GM21619 (cell line): ENCODE data around the gene RCE1.

Experiments used
- ATAC-seq: cut with Tn5 transposase; IDR thresholded peaks from one replicate; pipeline ENCODE4 v1.9.1; 2021; ENCODE audit not compliant: unreplicated experiment

RCE1 gene

DNA sequence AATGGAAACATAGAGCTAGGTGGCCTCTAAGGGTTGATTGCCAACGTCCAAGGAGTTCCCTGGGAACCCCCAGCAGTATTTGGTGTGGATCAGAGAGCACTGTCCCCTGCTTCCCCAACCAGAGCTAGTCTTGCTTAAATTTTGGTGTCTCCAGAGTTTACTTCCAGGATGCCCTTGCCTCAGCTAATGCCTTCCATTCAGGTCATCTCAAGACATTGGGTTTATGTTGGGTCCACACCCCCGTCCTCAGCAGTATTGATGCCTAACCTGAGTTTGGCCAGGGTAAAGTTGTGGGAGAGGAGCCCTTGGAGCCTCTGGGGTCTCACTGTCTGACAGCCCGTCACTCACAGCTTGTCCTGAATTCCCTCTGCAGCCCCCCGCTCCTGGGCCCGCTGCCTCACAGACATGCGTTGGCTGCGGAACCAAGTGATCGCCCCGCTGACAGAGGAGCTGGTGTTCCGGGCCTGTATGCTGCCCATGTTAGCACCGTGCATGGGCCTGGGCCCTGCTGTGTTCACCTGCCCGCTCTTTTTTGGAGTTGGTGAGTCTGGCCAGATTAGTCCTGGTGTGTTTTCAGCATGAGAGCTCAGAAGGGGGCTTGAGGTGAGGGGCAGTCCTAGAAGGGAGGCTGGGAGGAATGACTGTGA lies 1.4 kb downstream of the RCE1 start:
- no peak for ATAC-seq

DNA sequence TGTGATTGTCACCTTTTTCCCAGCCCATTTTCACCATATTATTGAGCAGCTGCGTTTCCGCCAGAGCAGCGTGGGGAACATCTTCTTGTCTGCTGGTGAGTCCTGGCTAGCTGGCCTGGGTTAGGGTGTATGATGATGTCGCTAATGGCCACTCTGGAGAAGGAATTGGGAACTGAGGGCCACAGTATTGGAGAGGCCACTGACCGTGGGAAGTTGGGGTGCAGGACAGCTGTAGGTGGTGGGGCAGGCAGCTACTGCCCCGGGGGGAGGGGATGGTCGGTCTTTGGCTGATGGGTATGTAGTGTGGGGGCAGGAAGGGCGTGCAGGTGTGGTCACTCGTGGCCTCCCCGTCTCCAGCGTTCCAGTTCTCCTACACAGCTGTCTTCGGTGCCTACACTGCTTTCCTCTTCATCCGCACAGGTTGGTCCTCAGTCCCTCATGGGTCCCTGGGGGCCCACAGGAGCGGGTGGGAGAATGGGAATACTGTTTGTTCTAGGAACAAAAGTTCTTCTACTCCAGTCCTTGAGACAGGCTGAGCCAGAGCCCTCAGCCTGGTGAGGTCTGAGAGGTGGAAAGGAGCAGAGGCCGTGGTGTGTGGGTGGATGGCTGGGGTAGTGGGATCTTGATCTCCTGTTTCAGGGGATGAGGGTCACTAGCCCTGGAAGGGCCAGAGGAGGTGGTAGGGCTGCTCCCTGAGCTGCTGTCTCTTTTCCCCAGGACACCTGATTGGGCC lies 2.1 kb downstream of the RCE1 start:
- no peak for ATAC-seq

DNA sequence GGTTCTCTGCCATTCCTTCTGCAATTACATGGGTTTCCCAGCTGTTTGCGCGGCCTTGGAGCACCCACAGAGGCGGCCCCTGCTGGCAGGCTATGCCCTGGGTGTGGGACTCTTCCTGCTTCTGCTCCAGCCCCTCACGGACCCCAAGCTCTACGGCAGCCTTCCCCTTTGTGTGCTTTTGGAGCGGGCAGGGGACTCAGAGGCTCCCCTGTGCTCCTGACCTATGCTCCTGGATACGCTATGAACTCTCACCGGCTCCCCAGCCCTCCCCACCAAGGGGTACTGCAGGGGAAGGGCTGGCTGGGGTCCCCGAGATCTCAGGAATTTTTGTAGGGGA lies 2.6 kb downstream of the RCE1 start:
- ATAC-seq = no peak

DNA sequence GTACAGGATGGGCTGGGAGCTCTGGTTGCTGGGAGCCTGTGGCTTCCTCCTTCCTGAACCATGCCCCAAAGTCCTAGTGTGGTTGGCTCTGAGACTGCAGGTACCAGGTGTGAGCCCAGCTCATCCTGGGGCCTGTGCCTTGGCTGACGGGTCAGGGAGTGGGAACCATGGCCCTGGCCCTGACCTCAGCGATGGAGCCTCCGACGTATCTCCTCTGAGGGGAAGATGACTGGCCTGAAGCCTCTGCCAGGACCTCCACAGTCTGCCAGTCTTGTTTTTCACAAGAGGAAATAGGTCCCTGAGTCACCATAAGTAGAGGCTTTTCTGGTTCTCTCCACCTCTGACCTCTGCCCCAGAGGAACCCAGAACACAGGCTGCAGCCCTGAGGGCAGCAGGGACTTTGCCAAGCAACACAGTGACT lies 3.4 kb downstream of the RCE1 start:
- no peak for ATAC-seq

DNA sequence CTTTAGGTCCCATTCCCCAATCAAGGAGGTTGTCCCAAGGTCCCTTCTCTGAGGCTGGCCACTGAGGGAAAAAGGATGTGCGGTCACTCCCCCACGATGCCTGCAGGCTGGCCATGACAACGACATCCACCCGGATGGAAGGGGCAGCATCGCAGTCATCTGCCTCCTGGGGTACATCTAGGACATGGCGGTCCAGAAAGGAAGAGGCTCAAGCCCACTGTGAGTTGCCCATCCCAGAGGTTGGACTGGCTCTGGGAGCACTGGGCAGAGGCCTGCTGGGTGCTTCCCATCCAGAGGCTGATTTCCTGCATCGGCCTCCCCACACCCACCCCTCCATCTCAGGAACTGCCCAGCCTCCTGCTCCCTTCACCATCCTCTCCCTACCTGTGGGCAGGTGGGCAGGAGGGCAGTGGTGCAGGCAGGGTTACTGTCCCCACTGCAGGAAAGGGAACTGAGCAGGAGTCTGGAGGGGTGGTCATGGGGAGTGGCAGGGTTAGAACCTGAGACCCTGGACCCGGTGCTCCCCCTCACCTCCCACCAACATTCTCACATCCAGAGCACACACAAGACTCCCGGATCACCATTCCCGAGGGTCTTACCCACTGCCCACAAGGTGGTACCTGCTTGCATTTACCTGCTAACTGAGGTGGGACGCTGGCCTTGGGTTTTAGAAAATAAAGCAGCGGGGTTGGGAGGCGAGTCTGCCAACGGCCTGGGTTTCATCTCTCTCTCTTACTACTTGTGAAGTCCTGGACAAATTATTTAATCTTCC lies 4.4 kb downstream of the RCE1 start:
- ATAC-seq = no peak

DNA sequence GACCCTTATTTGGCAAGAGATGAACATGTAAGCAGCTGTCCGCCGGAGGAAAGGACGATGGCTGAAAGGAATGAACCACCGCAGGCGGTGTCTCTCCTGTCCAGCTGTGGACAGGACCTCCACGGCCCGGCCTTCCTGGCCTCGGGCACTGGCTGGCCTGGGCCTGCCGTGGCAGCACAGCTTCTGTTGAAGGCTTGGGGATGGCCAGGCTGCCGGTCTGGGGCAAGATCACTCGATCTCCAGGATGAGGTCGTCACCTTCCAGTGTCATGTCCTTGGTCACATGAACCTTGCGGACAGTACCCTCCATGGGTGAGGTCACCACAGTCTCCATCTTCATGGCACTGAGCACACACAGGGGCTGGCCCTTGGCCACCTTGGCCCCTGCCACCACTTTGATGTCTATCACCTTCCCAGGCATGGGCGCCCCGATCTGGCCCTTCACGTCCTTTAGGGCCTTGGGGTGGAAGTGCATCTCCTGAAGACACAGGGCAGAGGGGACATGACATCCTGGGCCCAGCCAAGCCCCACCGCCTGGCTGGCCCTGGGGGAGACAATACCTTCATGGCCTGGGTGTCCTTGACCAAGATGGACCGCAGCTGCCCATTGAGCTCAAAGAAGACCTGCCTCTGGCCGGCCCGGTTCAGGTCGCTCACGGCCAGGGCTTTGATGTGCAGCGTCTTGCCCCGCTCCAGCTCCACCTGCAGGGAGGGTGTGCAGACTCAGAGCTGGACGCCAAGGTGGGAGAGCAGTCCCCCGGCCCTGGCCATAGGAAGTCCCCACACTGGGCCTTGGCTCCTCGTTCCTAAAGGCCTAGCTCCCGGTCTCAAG lies 5.6 kb downstream of the RCE1 start:
- ATAC-seq = no peak

DNA sequence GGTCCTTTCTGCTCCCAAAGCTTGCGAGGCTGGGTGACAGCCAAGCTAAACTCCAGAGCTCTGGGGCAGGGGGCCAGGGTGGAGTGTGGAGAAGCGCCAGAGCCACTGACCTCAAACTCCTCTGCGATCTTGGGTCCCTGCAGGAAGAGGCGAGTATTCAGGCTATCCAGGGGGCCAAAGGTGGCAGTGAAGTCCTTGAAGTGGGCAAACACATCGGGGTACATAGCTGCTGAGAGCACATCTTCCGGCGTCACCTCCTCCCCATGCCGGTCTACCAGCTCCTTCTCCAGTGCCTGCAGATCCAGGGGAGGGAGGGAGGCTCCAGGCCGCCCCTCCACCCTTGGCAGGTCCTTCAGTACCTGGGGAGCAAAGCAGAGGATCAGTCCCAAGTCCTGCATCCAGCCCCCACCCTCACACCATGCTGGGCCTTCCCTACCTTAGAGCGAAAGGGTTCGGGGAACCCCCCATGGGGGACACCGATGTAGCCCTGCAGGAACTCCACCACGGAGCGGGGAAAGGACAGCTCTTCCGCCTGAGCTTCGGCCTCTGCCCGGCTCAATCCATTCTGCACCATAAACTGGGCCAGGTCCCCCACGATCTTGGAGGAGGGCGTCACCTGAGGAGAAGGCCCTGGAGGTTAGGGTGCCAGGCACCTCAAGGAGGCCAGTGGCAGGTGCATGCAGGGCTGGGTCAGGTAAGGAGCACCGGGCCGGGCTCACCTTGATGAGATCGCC lies 6.4 kb downstream of the RCE1 start:
- no peak for ATAC-seq

DNA sequence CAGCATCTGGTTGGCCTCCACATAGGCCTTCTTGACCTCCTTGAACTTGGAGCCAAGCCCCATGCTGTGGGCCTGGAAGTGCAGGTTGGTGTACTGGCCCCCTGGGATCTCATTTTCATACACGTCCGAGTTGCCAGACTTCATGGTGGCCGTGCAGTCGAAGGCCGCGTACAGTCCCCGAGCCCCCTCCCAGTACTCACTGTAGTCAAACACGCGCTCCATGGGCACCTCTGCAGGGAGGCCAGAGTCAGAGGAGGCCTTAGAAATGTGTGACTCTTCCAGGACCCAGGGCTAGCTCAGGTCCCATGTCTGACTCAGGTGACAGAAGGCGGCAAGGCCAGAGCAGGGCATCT lies 7.0 kb downstream of the RCE1 start:
- ATAC-seq = no peak

DNA sequence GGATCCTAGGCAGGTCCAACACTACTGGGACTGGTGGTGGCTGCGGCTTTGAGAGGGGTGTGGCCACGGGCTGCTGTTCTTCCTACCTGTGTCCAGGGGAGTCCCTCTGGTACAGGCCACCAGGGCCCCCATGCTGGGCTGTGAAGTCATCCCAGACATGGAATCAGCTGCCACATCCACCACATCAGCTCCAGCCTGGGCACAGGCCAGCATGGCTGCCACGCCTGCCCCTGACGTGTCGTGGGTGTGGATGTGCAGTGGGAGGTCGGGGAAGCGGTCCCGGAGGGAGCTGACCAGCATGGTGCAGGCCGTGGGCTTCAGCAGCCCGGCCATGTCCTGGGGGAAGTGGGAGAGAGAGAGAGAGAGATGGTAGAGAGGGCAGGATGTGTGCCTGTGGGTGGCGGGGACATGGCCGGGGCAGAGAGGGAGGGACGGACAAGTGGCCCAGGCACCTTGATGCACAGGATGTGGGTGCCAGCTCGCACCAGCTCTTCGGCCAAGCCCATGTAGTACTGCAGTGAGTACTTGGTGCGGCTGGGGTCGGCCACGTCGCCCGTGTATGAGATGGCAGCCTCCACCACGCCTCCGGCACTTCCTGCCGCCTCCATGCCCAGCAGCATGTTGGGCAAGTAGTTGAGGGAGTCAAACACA lies 7.5 kb downstream of the RCE1 start:
- ATAC-seq = no peak

DNA sequence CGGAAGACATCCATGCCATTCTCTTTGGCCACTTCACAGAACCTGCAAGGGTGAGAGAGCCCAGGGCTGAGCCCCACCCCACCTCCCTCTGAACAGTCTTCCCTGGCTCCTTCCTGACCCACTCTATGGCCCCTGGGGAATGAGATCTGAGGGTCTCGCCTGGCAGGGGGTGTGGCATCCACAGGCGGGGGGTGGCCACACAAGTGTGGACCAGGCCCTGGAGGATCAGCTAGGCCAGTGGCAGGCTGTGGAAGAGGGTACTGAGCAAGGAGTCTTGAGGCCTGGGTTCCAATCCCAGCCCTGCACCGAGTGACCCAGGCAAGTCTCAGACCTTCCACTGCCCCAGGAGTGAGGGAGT lies 8.0 kb downstream of the RCE1 start:
- ATAC-seq = no peak

DNA sequence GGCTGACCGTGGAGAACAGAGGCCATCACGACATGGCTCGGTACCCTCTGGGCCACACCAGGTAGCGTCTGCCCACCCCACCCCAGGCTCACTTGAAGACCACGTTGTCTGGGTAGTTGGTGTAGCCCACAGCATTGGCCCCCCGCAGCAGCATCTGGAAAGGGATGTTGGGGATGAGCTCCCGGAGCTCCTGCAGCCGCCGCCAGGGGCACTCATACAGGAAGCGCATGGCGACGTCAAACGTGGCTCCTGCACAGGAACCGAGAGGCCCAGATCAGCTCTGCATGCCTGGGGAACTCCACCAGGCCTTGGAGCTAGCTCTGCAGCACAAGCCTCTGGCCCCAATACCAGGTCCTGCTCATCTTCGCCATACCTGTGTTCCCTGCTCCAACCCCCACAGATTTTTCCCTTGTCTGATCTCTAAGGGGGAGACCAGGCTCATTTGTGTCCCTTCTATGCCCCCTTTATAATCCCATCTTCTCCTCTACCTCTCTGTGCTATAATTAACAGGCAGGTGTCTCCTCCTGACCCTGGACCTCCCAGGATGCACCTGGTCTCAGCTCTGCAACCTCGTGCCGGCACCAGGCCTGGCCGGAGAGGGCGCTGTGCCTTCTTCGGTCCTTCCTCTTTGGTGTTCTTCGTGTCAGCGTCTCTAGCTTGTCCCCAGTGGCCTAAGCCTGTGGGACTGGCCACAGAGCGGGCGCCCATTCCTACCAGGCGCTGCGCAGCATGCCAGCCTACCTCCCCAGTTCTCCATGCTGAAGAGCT lies 8.6 kb downstream of the RCE1 start:
- no peak for ATAC-seq

DNA sequence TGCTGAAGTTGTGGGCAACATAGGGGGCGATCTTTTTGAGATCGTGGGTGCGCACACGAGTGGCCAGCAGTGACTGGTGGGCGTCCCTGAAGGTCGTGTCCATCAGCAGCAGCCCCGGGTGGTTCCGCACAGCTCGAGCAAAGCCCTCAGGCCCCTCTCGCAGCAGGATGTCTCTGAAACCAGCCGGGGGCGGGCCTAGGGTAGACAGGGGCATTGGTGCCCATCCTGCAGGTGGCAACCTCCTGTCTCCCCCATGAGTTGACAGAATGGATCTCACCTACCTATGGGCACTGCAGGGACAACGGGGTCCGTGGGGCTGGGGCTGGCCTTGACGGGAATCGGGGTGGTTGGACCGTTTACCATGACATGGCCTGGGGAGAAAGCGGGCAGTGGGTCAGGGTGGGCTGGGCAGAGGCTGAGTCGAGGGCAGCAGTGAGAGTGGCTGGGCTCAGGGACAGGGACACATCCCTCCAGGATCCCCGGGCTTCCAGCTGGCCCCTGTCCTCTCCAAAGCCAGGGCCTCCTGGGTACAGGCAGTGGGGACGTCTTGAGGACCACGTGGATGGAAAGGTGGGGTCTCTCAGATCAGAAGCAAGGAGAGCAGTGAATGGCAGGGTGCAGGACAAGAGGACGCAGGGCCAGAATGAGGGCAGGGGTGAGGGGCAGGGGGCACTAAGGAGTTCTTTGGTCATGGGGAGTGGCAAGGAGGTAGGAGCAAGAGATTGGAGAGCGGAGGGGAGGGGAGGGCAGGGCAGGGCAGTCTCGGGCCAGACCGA lies 9.4 kb downstream of the RCE1 start:
- no peak for ATAC-seq

DNA sequence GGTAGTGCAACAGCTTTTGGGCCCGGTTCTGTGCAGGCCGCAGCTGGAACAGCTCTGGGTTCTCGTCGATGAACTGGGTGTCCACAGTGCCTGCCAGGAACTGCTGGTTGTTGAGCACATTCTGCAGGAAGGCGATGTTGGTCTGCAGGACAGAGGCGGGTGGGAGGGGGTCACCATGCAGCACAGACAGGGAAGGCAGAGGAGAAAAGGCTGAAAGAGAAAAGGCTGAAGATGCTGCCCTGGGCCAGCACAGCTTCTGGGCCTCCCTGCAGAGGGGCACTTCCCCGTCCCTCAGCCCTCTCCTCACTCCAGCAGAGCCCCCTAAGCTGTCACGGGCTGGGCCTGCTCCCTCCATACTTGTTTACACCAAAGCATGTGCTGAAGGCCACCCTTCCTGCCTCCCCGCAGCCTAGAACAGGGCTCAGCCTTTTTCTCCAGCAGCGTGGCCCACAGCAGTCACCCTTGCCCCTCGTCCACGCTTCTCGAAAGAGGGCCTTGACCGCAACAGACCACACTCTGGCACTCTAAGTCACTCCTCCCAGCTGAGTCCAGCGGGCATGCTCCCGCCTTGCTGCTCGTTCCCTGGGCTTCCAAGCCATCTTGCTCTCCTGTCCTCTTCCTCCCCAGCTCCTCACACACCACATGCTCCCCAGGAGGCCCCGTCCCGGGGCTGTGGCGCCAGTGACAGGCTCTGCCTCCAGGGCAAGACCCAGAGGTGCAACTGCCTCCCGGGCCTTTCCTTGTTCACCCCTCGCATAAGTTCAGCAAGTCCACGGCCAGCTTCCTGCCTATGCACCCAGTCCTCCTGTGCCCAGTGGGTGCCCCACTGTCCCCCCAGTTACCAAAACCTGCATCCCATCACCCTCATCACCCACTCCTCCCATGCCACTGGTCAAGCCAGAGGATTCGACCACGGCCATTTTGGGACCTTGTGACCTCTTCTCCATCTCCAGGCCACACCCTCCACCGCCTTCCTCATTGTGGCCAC lies 10.3 kb downstream of the RCE1 start:
- ATAC-seq = no peak

DNA sequence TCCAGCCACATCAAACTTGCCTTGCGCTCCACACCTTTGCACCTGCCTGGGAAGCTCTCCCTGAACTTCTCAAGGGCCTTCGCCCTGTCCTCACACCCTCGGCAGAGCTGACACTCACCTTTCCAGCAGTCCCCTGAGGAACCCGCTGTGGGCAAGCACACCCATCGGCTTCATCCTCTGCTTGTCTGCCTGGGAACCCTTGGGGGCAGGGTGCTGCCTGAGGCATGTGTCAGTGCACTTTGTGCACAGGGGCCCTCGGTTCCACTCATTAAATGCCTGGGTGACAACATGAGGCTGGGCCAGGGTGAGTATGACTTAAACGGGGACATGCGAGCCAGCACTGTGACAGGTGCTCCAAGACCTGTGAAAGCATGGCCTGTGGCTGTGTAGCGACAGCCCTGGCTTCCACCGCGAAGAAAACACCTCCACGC lies 11.0 kb downstream of the RCE1 start:
- ATAC-seq = no peak

DNA sequence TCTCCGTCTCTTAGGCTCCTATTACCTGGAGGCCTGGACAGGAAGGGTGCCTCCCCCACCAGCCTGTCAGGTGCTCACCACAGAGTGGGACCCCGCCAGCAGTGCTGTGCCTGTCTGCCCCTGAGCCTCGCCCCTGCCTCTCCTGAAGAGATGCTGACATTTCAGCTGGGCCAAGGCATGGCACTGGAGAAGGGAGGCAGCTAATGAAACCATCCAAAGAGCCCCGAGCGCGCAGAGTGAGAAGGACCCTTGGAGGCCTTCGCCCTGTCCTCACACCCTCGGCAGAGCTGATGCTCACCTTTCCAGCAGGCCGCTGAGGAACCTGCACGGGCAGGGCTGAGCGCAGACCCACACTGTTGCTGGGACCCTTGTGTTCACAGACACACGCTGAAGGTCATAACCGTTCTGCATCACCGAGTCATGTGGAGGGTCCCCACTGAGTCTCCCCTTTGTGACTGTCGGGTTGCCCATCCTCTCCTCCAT lies 11.5 kb downstream of the RCE1 start:
- ATAC-seq = no peak

DNA sequence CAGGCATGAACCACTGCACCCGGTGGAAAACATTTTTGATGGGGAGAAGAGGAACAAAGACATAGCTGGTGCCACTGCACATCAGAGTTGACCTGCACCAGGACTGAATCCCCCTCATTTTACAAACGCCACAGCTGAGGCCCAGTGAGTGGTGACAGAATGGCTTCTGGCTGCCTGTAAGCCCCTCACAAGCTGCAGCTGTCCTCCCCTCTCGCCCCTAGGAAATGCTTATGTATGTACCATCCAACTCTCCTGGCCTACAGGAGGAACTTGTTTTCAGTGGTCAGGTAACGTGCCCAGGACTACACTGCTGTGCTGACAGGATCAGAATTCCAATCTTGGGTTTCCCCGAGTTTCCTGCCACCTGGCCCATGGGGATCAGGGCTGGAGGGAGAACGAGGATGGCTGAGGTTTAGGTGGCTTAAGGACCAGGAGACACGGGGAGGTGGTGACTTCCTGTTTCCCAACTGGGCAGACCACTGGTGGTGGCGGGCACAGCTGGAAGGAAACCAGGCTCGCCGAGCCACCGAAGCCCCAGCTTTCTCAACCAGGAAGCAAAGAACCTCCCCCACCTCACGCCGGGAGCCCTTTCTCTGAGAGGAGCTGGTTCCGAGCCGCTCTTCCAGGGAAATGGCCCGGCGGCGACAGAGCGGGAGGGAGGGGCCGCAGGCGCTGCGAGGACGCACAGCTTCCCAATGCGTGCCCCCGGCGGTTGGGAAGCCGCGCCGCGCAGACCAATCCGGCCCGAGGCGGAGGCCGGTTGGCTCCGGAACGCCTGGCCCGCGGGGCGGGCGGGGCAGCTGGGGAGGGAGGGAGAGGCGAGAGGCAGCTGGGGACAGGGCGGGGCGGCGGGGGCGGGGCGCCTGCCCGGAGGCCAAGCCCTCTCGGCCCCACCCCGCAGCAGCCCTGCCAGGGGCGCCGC lies 12.6 kb downstream of the RCE1 start:
- ATAC-seq = peak; percentile 73
